Erythroblast (primary cell): Measurements from ENCODE around the gene PRRG3.

ENCODE experiments used
- GATA1 ChIP-seq: IDR thresholded peaks from 2 replicates; pipeline ENCODE4 v1.6.1; 2011; ENCODE audit warnings: low read depth, mild to moderate bottlenecking, control low read depth, low read length, moderate library complexity
- POLR2A ChIP-seq: IDR thresholded peaks from 2 replicates; pipeline ENCODE4 v1.6.1; 2011; ENCODE audit warnings: mild to moderate bottlenecking, low read length

DNA sequence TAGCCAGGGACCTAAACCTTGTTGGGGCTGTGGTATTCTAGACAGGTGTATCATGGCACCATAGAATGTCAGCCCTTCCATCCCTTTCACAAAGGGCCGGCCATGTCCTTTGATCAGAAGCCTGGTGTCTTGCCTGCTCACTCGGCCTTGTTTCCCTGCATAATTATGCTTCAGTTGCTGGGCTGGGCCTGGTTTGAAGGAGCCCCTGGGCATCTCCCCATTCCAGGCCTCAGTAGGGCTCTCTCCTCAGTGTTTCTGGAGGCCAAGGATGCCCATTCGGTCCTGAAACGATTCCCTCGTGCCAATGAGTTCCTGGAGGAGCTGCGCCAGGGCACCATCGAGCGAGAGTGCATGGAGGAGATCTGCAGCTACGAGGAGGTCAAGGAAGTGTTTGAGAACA, 4.5 kb downstream of the PRRG3 start:
- TF ChIP-seq POLR2A (no peak), GATA1 (no peak)
